ENCODE measurements around the gene SP110.
"Not testable (repeated sequence)": the region's sequence is repeated elsewhere in the genome, so short reads cannot be mapped to it uniquely, and the experiment has no call there.

SP110 gene

DNA sequence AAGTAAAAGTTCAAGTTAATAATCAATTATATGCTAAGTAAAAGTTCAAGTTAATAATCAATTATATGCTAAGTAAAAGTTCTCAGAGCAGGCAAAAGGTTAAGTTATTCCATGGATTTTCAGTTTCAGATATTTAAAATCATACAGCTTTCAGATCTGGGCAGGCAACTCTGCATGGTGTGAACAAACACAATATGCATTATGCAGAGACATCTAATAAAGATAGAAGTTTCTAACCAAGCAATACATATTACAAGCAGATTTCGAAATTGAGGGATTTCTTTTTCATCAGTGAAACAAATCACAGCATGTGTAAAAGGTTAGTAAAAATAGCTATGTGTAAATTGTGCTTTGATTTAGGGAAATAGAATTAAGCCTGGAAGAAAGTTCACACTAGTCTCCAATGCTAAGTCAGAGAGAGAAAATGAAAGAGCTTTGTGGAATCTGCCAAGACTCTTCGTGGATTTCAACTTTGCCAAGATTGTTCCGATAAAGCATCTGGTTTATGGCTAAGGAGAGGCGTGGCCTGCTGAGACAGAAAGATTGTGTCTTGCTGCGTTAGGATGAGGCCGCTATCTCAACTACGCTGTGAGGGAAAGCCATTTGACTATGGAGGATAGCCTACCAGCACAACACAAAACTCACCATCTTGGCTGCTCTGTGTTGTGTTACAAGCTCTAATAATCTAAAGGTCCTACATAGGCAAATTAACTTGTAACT lies 91.0 kb downstream of the SP110 start:
- DNase-seq (ENCODE audit: low read depth in 2 of 2, low spot score in 1 of 2) = no peak

DNA sequence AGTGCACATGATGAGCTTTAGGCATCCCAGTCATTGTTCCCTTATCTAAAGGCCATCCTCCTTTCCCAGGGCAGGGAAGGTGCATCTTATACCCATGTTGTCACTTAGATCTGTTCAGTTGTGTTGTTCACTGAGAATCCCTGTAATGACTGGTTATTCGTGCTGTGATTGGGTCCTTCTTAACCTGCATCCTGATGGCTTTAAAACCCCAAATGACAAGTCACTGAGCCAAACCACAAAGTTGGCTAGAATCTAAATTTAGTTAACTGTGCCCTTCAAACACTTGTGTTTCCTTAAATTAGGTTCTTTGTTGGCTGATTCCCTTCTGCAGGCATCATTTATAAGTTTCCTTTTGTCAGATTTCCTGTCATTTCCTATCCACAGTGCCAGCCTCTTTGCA lies 92.6 kb downstream of the SP110 start:
- DNase-seq (ENCODE audit: low read depth in 2 of 2, low spot score in 1 of 2) = no peak

DNA sequence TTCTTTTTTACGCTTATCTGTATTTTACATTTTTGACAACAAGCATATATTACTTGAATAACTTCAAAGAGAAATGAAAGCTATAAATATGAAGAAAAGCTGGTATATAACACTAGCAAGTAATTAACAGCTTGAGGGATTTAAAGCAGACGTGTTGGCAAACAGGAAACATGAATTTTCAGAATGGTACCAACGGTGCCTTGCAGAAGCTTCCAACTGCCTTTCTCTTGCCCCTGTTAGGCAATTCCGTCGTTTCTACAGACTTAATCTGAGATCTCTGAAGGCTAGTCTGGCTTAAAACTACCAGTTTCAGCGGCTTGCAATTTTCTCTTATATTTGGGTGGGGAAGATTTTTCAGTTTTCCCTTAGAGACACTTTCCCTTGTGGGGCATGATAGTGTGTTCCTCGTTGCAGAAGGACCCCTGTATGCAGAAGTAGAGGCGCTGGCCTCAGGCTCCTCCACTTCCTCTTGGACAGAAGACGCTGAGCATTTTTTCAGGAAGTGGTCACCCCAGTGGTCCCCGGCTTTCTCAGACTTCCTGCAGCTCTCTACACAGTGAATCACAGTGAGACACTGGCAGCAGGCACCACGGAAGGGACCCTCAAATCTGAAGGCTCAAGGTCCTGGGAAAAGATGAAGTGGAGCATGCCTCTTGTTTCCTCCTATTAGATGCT lies 94.9 kb downstream of the SP110 start:
- no peak for DNase-seq (ENCODE audit: low read depth in 2 of 2, low spot score in 1 of 2)

DNA sequence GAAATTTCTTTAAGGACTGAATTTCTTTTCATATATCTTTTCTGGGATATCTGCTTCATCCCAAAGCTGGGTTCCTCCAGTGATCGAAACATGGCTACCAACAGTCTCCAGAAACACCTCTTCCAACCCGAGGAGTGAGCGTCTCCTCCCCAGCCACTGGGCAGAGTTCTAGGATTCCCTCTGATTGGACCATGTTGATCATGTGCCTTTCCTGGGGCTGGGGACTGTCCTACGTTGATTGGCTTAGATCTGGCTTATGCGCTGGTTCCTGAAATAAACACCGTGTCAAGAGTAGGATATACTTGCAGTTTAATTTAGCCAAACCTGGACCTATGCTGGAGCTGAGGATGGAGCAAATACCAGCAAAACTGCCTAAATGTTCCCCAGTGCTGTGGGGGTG lies 95.5 kb downstream of the SP110 start:
- DNase-seq (ENCODE audit: low read depth in 2 of 2, low spot score in 1 of 2) = no peak

DNA sequence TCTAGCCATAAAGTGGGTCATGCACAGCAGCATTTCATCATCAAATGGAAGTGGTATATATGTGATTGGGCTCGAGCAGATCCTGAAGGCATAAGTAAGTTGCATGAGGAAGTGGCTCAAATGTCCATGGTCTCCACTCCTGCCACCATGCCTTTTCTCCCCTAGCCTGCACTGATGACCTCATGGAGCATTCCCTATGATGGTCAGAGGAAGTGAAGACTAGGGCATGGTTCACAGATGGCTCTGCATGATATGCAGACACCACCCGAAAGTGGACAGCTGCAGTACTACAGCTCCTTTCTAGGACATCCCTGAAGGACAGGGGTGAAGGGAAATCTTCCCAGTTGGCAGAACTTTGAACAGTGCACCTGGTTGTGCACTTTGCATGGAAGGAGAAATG lies 99.4 kb downstream of the SP110 start:
- DNase-seq (ENCODE audit: low read depth in 2 of 2, low spot score in 1 of 2) = not testable (repeated sequence)

DNA sequence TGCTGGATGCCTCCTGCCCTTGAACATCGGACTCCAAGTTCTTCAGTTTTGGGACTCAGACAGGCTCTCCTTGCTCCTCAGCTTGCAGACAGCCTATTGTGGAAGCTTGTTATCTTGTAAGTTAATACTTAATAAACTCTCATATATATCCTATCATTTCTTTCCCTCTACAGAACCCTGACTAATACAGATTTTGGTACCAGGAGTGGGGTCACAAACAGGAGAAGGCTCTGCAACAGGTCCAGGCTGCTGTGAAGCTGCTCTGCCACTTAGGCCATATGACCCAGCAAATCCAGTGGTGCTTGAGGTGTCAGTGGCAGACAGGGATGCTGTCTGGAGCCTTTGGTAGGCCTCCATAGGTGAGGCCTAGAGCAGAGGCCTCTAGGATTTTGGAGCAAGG lies 100.0 kb downstream of the SP110 start:
- DNase-seq (ENCODE audit: low read depth in 2 of 2, low spot score in 1 of 2) = not testable (repeated sequence)
